ENCODE results near the gene PBX4.

DNA sequence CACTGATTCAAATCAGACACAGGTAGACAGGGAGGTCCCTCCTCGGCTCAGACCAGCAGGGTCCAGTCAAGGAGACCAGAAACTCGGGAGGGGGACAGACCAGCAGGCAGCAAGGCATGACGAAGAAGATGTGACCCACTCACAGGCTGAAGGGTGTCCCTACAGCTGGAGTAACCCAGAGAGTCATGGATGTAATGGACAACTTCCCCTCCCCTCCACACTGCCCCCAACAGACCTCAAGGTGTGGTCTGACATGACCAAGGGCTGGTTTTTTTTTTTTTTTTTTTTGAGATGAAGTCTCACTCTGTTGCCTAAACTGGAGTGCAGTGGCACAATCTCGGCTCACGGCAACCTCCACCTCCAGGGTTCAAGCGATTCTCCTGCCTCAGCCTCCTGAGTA, 34.1 kb downstream of the PBX4 start:
- TF ChIP-seq, protein P1, sequence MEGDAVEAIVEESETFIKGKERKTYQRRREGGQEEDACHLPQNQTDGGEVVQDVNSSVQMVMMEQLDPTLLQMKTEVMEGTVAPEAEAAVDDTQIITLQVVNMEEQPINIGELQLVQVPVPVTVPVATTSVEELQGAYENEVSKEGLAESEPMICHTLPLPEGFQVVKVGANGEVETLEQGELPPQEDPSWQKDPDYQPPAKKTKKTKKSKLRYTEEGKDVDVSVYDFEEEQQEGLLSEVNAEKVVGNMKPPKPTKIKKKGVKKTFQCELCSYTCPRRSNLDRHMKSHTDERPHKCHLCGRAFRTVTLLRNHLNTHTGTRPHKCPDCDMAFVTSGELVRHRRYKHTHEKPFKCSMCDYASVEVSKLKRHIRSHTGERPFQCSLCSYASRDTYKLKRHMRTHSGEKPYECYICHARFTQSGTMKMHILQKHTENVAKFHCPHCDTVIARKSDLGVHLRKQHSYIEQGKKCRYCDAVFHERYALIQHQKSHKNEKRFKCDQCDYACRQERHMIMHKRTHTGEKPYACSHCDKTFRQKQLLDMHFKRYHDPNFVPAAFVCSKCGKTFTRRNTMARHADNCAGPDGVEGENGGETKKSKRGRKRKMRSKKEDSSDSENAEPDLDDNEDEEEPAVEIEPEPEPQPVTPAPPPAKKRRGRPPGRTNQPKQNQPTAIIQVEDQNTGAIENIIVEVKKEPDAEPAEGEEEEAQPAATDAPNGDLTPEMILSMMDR (IDR thresholded peaks at IDR 0.05): no peak
- TF ChIP-seq POLR2A (IDR thresholded peaks at IDR 0.05): no peak

All from adrenal gland (tissue), 5 donors.